ENCODE data around the gene HAPLN3.

- TF ChIP-seq HDAC6 (IDR thresholded peaks at IDR 0.05; ENCODE audit: unreplicated experiment) (no peak), POLR2A (IDR thresholded peaks at IDR 0.05; ENCODE audit: low read depth, low read length) (no peak)
Measured at GRCh38 chr15:88909956-88910831, 14.8 kb upstream of the HAPLN3 start.
